OCI-LY1 (cell line): Measurements from ENCODE around the gene SEC23IP.
"Not testable (repeated sequence)": the region's sequence is repeated elsewhere in the genome, so short reads cannot be mapped to it uniquely, and the experiment has no call there.

Experiments
- CTCF ChIP-seq: fragments of 200-600 bp; sonication (generic), shearing (Covaris generic); IDR thresholded peaks from 2 replicates; pipeline ENCODE4 v1.5.1; 2017; ENCODE audit warnings: mild to moderate bottlenecking, antibody characterized with exemption, low read length, moderate library complexity, mixed read lengths
- EZH2 ChIP-seq: fragments of 200-600 bp; sonication (generic), shearing (Covaris generic); IDR thresholded peaks from 2 replicates; pipeline ENCODE4 v1.8.0; 2017; ENCODE audit warnings: borderline replicate concordance, mixed run types, mild to moderate bottlenecking, antibody characterized with exemption, low read length, moderate library complexity, mixed read lengths

GRCh38 chr10:119889201-119889600 is 3.3 kb upstream of the SEC23IP start:
- TF ChIP-seq CTCF, EZH2: not testable (repeated sequence)
